Neural cell (in vitro differentiated cells): ENCODE measurements around the gene SEC23IP. TPM values are rescaled to one million over a fixed set of nuclear protein-coding genes. Genes with fewer than 3 reads are reported as not detected.

Experiments used
- H2AFZ ChIP-seq: fragments of 200-600, 300-800 bp; sonication (generic), shearing (Covaris generic); 2 replicates; pipeline ENCODE4 v1.6.0; 2014; ENCODE audit warnings: low read depth, mild to moderate bottlenecking, antibody characterized with exemption, low read length, moderate library complexity
- H3F3A ChIP-seq: fragments of 200-600 bp; shearing (Covaris generic); 2 replicates; pipeline ENCODE4 v1.6.1; 2016; ENCODE audit warnings: mild to moderate bottlenecking, moderate library complexity, mixed read lengths, antibody characterized with exemption, low read length; ENCODE audit not compliant: insufficient read depth, poor library complexity, severe bottlenecking
- H3K27ac ChIP-seq: fragments of 200-600, 300-800 bp; sonication (generic), shearing (Covaris generic); 2 replicates; pipeline ENCODE4 v1.5.1; 2014; ENCODE audit warnings: mild to moderate bottlenecking, low read length, moderate library complexity
- H3K27me3 ChIP-seq: fragments of 300-800, 200-600 bp; sonication (generic), shearing (Covaris generic); 2 replicates; pipeline ENCODE4 v1.6.0; 2014; ENCODE audit warnings: mild to moderate bottlenecking, low read depth, low read length, moderate library complexity; ENCODE audit not compliant: insufficient read depth
- H3K36me3 ChIP-seq: fragments of 300-800, 200-600 bp; sonication (generic), shearing (Covaris generic); 2 replicates; pipeline ENCODE4 v1.5.1; 2014; ENCODE audit warnings: mild to moderate bottlenecking, antibody characterized with exemption, low read length, moderate library complexity; ENCODE audit not compliant: insufficient read depth
- H3K4me2 ChIP-seq: fragments of 300-800, 200-600 bp; sonication (generic), shearing (Covaris generic); 2 replicates; pipeline ENCODE4 v1.6.0; 2014; ENCODE audit warnings: mild to moderate bottlenecking, low read length
- H3K4me3 ChIP-seq: fragments of 300-800, 200-600 bp; sonication (generic), shearing (Covaris generic); 2 replicates; pipeline ENCODE4 v1.5.1; 2014; ENCODE audit warnings: mild to moderate bottlenecking, low read length, moderate library complexity
- H3K79me2 ChIP-seq: fragments of 200-600 bp; shearing (Covaris generic); replicated peaks from 2 replicates; pipeline ENCODE4 v1.6.0; 2014; ENCODE audit warnings: mild to moderate bottlenecking, low read length, moderate library complexity; ENCODE audit not compliant: insufficient read depth
- H3K9ac ChIP-seq: fragments of 300-800, 200-600 bp; sonication (generic), shearing (Covaris generic); 2 replicates; pipeline ENCODE4 v1.6.1; 2016; ENCODE audit warnings: mild to moderate bottlenecking, low read length, mixed read lengths
- H3K9me2 ChIP-seq: fragments of 200-600 bp; shearing (Covaris generic); 2 replicates; pipeline ENCODE4 v1.6.1; 2016; ENCODE audit warnings: mild to moderate bottlenecking, low read length, mixed read lengths; ENCODE audit not compliant: insufficient read depth
- H3K9me3 ChIP-seq: fragments of 200-600, 300-800 bp; sonication (generic), shearing (Covaris generic); 2 replicates; pipeline ENCODE4 v1.6.1; 2016; ENCODE audit warnings: mild to moderate bottlenecking, mixed run types, low read length, moderate library complexity, mixed read lengths
- H4K20me1 ChIP-seq: fragments of 200-600 bp; shearing (Covaris generic); 2 replicates; pipeline ENCODE4 v1.6.1; 2016; ENCODE audit warnings: mild to moderate bottlenecking, mixed run types; ENCODE audit not compliant: insufficient read depth
- EP300 ChIP-seq: fragments of 450-650 bp; conservative IDR thresholded peaks from 2 replicates; pipeline ENCODE4 v1.6.1; 2014; ENCODE audit warnings: antibody characterized with exemption, mild to moderate bottlenecking, moderate library complexity; ENCODE audit not compliant: poor library complexity, severe bottlenecking
- EZH2 ChIP-seq: fragments of 200-600, 300-800 bp; shearing (Covaris generic), sonication (generic); IDR thresholded peaks from 2 replicates; pipeline ENCODE4 v1.6.1; 2014; ENCODE audit warnings: antibody characterized with exemption, low read length, borderline replicate concordance, mild to moderate bottlenecking; ENCODE audit not compliant: insufficient read depth, poor library complexity, severe bottlenecking
- MXI1 ChIP-seq: fragments of 450-650 bp; conservative IDR thresholded peaks from 2 replicates; pipeline ENCODE4 v1.6.1; 2014; ENCODE audit warnings: antibody characterized with exemption, mild to moderate bottlenecking; ENCODE audit not compliant: poor library complexity, severe bottlenecking
- POLR2AphosphoS5 ChIP-seq: IDR thresholded peaks from 2 replicates; pipeline ENCODE4 v1.6.1; 2012
- RAD21 ChIP-seq: fragments of 450-650 bp; conservative IDR thresholded peaks from 2 replicates; pipeline ENCODE4 v1.6.1; 2014; ENCODE audit warnings: antibody characterized with exemption, mild to moderate bottlenecking, moderate library complexity
- SMC3 ChIP-seq: fragments of 450-650 bp; conservative IDR thresholded peaks from 2 replicates; pipeline ENCODE4 v1.6.1; 2014; ENCODE audit warnings: antibody characterized with exemption, mild to moderate bottlenecking, moderate library complexity; ENCODE audit not compliant: poor library complexity
- TAF1 ChIP-seq: IDR thresholded peaks from 2 replicates; pipeline ENCODE4 v1.6.1; 2012; ENCODE audit warnings: low read depth
- polyA plus RNA-seq: library from polyadenylated mRNA; depleted of rRNA; stranded (reverse); fragments of >200 nt; gene quantifications from 2 replicates; pipeline ENCODE4 v1.2.3, GENCODE V29; 2014
- TF ChIP-seq, protein P1 (sequence below): IDR thresholded peaks from 2 replicates; pipeline ENCODE4 v1.6.1; 2012; ENCODE audit warnings: borderline replicate concordance
- TF ChIP-seq, protein P2 (sequence below): fragments of 450-650 bp; IDR thresholded peaks from 2 replicates; pipeline ENCODE4 v1.5.1; 2014; ENCODE audit warnings: antibody characterized with exemption, mild to moderate bottlenecking, moderate library complexity; ENCODE audit not compliant: poor library complexity, severe bottlenecking

The SEC23IP gene
- polyA plus RNA-seq, 1 donor from 2014 or later = 13.8 TPM

DNA sequence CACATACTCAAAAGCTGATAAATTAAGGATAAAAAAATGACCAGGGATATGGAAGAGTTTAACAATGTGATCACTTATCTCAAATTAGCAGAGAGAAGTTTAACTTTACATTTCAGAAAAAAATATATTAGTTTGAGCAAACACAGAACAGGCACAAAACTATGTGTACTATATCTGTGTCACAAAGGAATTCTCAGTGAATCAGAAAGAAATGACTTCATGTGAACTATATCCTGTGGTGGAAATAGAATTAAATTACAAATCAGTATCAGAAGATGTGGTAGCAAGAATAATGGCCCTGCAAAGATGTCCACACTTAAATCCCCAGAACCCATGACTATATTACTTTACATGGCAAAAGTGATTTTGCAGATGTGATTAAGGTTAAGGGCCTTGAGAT, 70.3 kb downstream of the SEC23IP start:
- no peak overlapping the region for H3K27ac ChIP-seq
- no peaks in the 10 kb centered on the region for H3K79me2 ChIP-seq
- H4K20me1 ChIP-seq = no peaks in the 10 kb centered on the region
- no peak overlapping the region for H3K4me2 ChIP-seq
- H3K4me3 ChIP-seq = no peak overlapping the region
- no peaks in the 10 kb centered on the region for H3K9me3 ChIP-seq
- H3K36me3 ChIP-seq = no peaks in the 10 kb centered on the region
- H3F3A ChIP-seq = no peaks in the 10 kb centered on the region
- TF ChIP-seq EP300 (no peak), RAD21 (no peak), MXI1 (no peak), SMC3 (no peak), EZH2 (no peak)
- TF ChIP-seq, protein P1, sequence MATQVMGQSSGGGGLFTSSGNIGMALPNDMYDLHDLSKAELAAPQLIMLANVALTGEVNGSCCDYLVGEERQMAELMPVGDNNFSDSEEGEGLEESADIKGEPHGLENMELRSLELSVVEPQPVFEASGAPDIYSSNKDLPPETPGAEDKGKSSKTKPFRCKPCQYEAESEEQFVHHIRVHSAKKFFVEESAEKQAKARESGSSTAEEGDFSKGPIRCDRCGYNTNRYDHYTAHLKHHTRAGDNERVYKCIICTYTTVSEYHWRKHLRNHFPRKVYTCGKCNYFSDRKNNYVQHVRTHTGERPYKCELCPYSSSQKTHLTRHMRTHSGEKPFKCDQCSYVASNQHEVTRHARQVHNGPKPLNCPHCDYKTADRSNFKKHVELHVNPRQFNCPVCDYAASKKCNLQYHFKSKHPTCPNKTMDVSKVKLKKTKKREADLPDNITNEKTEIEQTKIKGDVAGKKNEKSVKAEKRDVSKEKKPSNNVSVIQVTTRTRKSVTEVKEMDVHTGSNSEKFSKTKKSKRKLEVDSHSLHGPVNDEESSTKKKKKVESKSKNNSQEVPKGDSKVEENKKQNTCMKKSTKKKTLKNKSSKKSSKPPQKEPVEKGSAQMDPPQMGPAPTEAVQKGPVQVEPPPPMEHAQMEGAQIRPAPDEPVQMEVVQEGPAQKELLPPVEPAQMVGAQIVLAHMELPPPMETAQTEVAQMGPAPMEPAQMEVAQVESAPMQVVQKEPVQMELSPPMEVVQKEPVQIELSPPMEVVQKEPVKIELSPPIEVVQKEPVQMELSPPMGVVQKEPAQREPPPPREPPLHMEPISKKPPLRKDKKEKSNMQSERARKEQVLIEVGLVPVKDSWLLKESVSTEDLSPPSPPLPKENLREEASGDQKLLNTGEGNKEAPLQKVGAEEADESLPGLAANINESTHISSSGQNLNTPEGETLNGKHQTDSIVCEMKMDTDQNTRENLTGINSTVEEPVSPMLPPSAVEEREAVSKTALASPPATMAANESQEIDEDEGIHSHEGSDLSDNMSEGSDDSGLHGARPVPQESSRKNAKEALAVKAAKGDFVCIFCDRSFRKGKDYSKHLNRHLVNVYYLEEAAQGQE = no peak
- TF ChIP-seq, protein P2, sequence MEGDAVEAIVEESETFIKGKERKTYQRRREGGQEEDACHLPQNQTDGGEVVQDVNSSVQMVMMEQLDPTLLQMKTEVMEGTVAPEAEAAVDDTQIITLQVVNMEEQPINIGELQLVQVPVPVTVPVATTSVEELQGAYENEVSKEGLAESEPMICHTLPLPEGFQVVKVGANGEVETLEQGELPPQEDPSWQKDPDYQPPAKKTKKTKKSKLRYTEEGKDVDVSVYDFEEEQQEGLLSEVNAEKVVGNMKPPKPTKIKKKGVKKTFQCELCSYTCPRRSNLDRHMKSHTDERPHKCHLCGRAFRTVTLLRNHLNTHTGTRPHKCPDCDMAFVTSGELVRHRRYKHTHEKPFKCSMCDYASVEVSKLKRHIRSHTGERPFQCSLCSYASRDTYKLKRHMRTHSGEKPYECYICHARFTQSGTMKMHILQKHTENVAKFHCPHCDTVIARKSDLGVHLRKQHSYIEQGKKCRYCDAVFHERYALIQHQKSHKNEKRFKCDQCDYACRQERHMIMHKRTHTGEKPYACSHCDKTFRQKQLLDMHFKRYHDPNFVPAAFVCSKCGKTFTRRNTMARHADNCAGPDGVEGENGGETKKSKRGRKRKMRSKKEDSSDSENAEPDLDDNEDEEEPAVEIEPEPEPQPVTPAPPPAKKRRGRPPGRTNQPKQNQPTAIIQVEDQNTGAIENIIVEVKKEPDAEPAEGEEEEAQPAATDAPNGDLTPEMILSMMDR = no peak
- no peaks in the 10 kb centered on the region for H3K9me2 ChIP-seq
- H2AFZ ChIP-seq = no peak overlapping the region
- H3K27me3 ChIP-seq = no peaks in the 10 kb centered on the region
- no peak overlapping the region for H3K9ac ChIP-seq

DNA sequence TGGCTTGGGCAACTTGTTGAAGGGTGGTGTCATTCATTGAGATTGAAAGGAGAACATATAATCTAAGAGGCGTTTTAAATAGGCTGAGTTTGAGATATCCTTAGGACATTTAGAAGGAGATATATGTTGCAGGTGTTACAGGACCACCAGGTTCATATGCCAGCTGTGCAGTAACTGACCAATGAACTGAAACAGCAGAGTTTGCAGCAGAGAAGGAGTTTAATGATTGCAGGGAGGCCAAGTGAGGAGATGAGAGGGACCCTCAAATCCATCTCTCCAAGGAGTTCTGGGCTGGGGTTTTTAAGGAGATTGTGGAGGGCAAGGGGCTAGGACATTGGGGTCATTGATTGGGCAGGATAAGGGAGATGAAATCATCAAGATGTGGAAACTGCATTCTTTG, 74.5 kb downstream of the SEC23IP start:
- no peak overlapping the region for H3K9ac ChIP-seq
- H3K27me3 ChIP-seq = no peaks in the 10 kb centered on the region
- TF ChIP-seq MXI1 (no peak), TAF1 (no peak), EZH2 (no peak), EP300 (no peak), POLR2AphosphoS5 (no peak), RAD21 (no peak), SMC3 (no peak)
- TF ChIP-seq, protein P2 = no peak
- TF ChIP-seq, protein P1 = no peak
- H3K4me3 ChIP-seq = no peak overlapping the region
- H3K27ac ChIP-seq = no peak overlapping the region
- no peaks in the 10 kb centered on the region for H3K79me2 ChIP-seq
- H4K20me1 ChIP-seq = no peaks in the 10 kb centered on the region
- no peak overlapping the region for H2AFZ ChIP-seq
- H3K36me3 ChIP-seq = no peaks in the 10 kb centered on the region
- no peak overlapping the region for H3K4me2 ChIP-seq
- H3K9me2 ChIP-seq = no peaks in the 10 kb centered on the region
- H3F3A ChIP-seq = no peaks in the 10 kb centered on the region
- no peaks in the 10 kb centered on the region for H3K9me3 ChIP-seq
